Type B pancreatic cell (in vitro differentiated cells): ENCODE measurements around the gene LRRC34. TPM values are rescaled to one million over a fixed set of nuclear protein-coding genes. Genes with fewer than 3 reads are reported as not detected.

Experiments
- DNase-seq: peaks from one replicate; pipeline ENCODE4 v3.0.0; 2021; ENCODE audit warnings: mixed read lengths; ENCODE audit not compliant: unreplicated experiment; ENCODE audit errors: extremely low spot score
- H3K27ac Mint-ChIP-seq: 2 replicates; pipeline ENCODE4 v1.8.0; 2021; ENCODE audit warnings: mild to moderate bottlenecking, mixed read lengths
- H3K27me3 Mint-ChIP-seq: 2 replicates; pipeline ENCODE4 v1.8.0; 2021; ENCODE audit warnings: mixed read lengths
- H3K36me3 Mint-ChIP-seq: 2 replicates; pipeline ENCODE4 v1.8.0; 2021; ENCODE audit warnings: mixed read lengths
- H3K4me1 Mint-ChIP-seq: one replicate; pipeline ENCODE4 v1.8.0; 2021; ENCODE audit warnings: mixed read lengths; ENCODE audit not compliant: unreplicated experiment
- H3K4me3 Mint-ChIP-seq: 2 replicates; pipeline ENCODE4 v1.8.0; 2021; ENCODE audit warnings: mild to moderate bottlenecking, mixed read lengths
- H3K9me3 Mint-ChIP-seq: 2 replicates; pipeline ENCODE4 v1.8.0; 2021; ENCODE audit warnings: mixed read lengths
- total RNA-seq: library from RNA; stranded (reverse); gene quantifications from 2 replicates; pipeline ENCODE4 v1.2.1, GENCODE V29; 2021; ENCODE audit warnings: low replicate concordance
- TF ChIP-seq, protein P1 (sequence below): fragments of 200-600 bp; sonication (generic); conservative IDR thresholded peaks from 2 replicates; pipeline ENCODE4 v1.5.0; 2021; ENCODE audit warnings: antibody characterized with exemption, mild to moderate bottlenecking

The LRRC34 gene
- total RNA-seq, 1 donor from 2014 or later, result 2.7 TPM

DNA sequence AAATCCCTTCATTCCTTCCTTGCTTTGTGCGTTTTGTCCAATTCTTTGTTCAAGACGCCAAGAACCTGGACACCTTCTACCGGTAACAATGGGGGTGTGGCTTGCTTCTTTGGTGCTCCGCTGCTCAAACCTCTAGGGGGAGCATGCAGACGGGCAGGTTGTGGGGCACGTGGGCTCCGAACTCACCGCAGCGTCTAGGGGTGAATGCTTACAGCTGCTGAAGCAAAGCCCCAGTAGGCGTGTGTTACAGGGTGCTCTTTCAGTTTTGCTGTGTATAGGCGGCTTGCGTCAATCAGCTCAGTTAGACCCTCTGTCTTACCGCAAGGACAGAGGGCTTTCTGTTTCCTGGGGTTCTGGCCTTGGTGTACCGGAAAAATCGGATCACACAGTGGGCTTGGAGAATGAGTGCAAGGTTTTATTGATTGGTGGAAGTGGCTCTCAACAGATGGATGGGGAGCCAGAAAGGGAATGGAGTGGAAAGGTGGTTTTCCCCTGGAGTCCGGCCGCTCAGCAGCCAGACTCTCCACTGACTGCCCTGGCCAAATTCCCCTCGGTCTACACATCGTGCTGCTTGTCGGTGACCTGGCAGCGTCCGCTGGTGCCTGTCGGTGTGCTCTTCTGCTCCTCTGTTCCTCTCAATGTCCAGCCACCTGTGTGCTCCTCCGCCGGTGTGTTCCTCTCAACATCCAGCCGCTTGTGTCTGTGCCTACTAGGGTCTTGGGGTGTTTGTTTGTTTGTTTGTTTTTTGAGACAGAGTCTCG, 1.2 kb upstream of the LRRC34 start:
- H3K27ac Mint-ChIP-seq, result peak overlapping the region; percentile 78
- H3K4me1 Mint-ChIP-seq, result peaks cover 28% of the 10 kb centered on the region
- no peaks in the 10 kb centered on the region for H3K36me3 Mint-ChIP-seq
- peak overlapping the region; percentile 92 for H3K4me3 Mint-ChIP-seq
- no peak for DNase-seq
- peaks cover 5% of the 10 kb centered on the region for H3K9me3 Mint-ChIP-seq
- peaks cover 7% of the 10 kb centered on the region for H3K27me3 Mint-ChIP-seq
- TF ChIP-seq, protein P1, sequence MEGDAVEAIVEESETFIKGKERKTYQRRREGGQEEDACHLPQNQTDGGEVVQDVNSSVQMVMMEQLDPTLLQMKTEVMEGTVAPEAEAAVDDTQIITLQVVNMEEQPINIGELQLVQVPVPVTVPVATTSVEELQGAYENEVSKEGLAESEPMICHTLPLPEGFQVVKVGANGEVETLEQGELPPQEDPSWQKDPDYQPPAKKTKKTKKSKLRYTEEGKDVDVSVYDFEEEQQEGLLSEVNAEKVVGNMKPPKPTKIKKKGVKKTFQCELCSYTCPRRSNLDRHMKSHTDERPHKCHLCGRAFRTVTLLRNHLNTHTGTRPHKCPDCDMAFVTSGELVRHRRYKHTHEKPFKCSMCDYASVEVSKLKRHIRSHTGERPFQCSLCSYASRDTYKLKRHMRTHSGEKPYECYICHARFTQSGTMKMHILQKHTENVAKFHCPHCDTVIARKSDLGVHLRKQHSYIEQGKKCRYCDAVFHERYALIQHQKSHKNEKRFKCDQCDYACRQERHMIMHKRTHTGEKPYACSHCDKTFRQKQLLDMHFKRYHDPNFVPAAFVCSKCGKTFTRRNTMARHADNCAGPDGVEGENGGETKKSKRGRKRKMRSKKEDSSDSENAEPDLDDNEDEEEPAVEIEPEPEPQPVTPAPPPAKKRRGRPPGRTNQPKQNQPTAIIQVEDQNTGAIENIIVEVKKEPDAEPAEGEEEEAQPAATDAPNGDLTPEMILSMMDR, result peak; percentile 39

DNA sequence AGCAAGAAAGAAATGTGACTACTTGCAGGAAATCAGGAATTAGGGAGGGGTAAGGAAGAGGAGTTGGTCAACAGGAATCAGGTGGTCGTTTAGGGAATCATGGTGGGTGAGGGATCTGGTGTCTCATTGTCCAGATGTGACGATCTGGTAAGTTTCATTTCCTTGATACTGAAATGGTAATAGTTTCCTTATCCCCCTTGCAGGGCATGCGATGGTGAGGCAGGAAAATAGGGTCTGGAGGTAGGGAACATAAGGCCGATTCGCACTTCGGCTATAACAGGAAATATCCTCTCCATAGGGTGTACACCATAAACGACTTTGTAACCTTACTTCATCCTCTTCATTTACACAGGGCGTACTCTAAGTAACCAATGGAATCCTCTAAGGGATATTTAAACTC, 574 bp upstream of the LRRC34 start:
- peaks cover 7% of the 10 kb centered on the region for H3K27me3 Mint-ChIP-seq
- H3K9me3 Mint-ChIP-seq, result peaks cover 5% of the 10 kb centered on the region
- H3K36me3 Mint-ChIP-seq, result peaks cover 2% of the 10 kb centered on the region
- peak overlapping the region; percentile 78 for H3K27ac Mint-ChIP-seq
- H3K4me3 Mint-ChIP-seq, result peak overlapping the region; percentile 92
- TF ChIP-seq, protein P1, result no peak
- DNase-seq, result no peak
- peaks cover 27% of the 10 kb centered on the region for H3K4me1 Mint-ChIP-seq

DNA sequence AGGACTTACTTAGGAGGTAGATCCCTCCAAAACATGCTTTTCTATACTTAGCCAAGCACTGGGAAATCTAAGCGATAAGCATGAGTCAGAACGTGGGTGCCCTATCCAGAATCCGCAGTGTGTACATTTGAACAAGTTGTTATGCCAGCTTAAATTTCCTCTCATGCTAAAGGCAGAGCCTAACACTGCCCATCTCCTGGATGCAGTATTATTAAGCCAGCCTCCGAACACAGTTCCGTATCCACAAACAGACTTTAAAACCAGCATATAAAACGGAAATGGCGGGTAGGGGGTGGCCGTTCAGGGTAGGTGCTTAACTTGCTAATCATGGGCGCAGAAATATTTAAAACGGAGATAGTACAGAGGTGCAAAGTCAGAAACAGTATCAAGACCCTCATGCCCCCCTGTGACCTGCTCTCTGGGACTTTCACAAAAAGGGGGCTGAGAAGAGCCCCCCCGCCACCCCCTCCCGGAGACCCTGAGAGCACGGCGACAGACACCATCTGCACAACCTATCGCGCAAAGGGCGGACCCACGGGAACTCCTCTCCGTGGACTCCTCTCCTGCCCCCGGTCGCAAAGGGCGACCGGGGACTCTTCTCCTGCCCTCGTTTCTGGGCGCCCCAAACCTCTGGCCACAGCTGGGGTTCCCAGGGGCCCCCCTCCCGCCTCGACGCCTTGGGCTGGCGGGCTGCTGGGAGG, 923 bp downstream of the LRRC34 start:
- H3K27me3 Mint-ChIP-seq, result peaks cover 7% of the 10 kb centered on the region
- H3K36me3 Mint-ChIP-seq, result peaks cover 3% of the 10 kb centered on the region
- TF ChIP-seq, protein P1, result no peak
- H3K27ac Mint-ChIP-seq, result peak overlapping the region; percentile 73
- peaks cover 25% of the 10 kb centered on the region for H3K4me1 Mint-ChIP-seq
- H3K9me3 Mint-ChIP-seq, result peaks cover 5% of the 10 kb centered on the region
- H3K4me3 Mint-ChIP-seq, result peak overlapping the region; percentile 92
- no peak for DNase-seq

DNA sequence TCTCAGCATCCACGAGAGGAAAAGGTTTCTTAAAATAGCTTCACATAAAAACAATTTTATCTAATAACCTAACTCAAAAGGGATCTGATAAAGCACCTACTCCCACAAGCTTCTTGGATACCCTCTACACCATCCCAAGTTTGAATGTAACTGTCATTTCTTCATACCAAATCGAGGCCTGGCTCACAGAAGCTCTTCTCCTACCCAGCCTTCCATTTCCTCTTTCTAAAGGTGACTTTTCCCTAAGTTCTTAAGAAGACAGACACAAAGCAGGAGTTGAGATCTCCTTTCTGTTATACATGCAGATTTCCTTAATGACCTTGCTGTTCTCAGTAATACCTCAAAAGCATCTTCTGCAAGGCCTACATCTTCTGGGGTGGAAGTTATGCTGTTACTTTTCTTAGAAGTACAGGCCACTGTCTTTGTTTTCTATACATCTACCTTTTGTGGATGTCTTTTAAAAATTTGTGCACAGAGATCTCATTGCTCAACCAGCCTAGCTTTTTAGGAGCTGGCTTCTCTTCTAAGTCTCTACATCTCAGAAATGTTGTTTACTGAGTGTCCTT, 3.4 kb downstream of the LRRC34 start:
- H3K4me1 Mint-ChIP-seq, result peaks cover 25% of the 10 kb centered on the region
- peak overlapping the region; percentile 2 for H3K4me3 Mint-ChIP-seq
- DNase-seq, result no peak
- H3K27ac Mint-ChIP-seq, result no peak overlapping the region
- H3K36me3 Mint-ChIP-seq, result peaks cover 3% of the 10 kb centered on the region
- H3K9me3 Mint-ChIP-seq, result no peaks in the 10 kb centered on the region
- peaks cover 7% of the 10 kb centered on the region for H3K27me3 Mint-ChIP-seq
- TF ChIP-seq, protein P1, result no peak

DNA sequence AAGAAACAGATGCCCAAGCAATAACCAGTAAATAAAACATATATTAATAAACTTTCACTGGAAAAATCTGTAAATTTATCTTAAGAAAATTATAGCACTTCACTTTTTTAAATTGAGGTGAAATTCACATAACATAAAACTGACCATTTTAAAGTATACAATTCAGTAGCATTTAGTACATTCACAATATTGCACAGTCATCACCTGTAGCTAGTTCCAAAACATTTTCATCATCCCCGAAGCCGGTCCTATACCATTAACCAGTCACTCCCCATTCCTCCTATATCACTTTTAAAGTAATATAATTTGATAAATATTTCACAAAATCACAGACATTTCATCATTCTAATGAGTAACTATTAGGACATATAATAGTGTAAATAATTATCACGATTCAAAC, 8.0 kb downstream of the LRRC34 start:
- H3K9me3 Mint-ChIP-seq, result no peaks in the 10 kb centered on the region
- H3K4me1 Mint-ChIP-seq, result peaks cover 4% of the 10 kb centered on the region
- H3K36me3 Mint-ChIP-seq, result peaks cover 6% of the 10 kb centered on the region
- no peak for DNase-seq
- no peak overlapping the region for H3K27ac Mint-ChIP-seq
- no peak overlapping the region for H3K4me3 Mint-ChIP-seq
- TF ChIP-seq, protein P1, result no peak
- no peaks in the 10 kb centered on the region for H3K27me3 Mint-ChIP-seq
